Vagina (tissue), 2 donors: ENCODE data around the gene PYGL.
"Not testable (repeated sequence)": the region's sequence is repeated elsewhere in the genome, so short reads cannot be mapped to it uniquely, and the experiment has no call there.

Experiments
- CTCF ChIP-seq, 3 experiments: fragments of 450-650 bp in 2 of 3; fragments of 200-600 bp in 1 of 3; sonication (generic) in 1 of 3; IDR thresholded peaks; one replicate each; pipeline ENCODE4 v1.5.1; 2017 to 2019; ENCODE audit warnings: antibody characterized with exemption in 3 of 3, mild to moderate bottlenecking in 2 of 3, moderate library complexity in 2 of 3
- POLR2A ChIP-seq, 2 donors: fragments of 450-650 bp; IDR thresholded peaks; one replicate each; pipeline ENCODE4 v1.6.1; 2017; ENCODE audit warnings: antibody characterized with exemption in 2 of 2, mild to moderate bottlenecking in 2 of 2, moderate library complexity in 2 of 2
- POLR2AphosphoS5 ChIP-seq, 2 donors: sonication (generic); formaldehyde crosslinking; IDR thresholded peaks; one replicate each; pipeline ENCODE4 v1.9.0; 2017; ENCODE audit warnings: antibody characterized with exemption in 2 of 2, mild to moderate bottlenecking in 2 of 2, low read depth in 1 of 2; ENCODE audit not compliant: insufficient read depth in 1 of 2

GRCh38 chr14:50919524-50919923, 24.8 kb downstream of the PYGL start:
- not testable (repeated sequence) for TF ChIP-seq CTCF (IDR thresholded peaks at IDR 0.05); POLR2A (IDR thresholded peaks at IDR 0.05); POLR2AphosphoS5 (IDR thresholded peaks at IDR 0.05; ENCODE audit: insufficient read depth in 1 of 2, low read depth in 1 of 2)
